OCI-LY3 (cell line): ENCODE results near the gene SLC24A4.

Experiments
- CTCF ChIP-seq: fragments of 200-600, 300-600 bp; sonication (generic); IDR thresholded peaks from 2 replicates; pipeline ENCODE4 v1.5.1; 2014; ENCODE audit warnings: antibody characterized with exemption, low read length, low read depth
- EZH2phosphoT487 ChIP-seq: fragments of 200-600 bp; shearing (Covaris generic); IDR thresholded peaks from 2 replicates; pipeline ENCODE4 v1.6.1; 2018; ENCODE audit warnings: antibody characterized with exemption, mixed run types, low read depth

DNA sequence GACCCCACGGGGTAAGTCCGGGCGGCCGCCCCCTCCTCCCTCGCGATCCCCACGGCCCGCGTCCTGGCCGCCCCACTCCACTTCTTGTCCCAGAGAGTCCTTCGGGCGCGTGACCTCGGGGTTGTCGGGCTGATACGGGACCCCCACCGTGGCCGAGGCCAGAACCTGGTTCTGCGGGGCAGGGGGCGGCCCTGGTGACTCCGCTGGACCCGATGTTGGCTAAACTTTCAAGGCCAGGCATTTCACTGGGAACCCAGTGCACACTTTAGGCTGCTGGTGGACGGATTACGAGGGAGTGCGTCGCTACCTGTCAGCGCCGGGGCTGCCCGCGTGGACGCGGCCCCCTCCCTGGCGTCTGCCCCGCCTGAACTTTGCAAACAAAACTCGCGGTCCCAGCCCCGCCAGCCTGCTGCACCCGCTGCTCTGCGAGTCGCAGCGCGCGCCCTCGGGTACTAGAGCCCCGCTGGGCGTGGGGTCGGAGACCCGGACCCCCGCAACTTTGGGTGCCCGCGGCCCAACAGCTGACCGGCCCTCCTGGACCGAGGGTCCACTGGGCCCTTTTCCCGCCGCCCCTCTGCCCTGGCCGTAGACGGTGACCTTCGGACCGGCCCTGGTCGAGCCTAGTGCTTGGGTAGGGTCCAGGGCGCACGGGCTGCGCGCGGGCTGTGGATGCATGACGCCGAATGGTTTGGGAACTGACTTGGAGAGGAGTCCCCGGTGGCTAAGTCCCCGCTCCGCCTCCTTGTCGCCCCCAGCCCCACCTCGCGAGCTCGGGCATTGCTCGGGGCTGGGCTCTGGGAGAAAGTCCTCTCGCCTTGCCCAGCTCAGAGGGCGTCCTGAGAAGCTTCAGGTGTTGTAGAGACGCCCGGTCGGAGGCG is 191.2 kb downstream of the SLC24A4 start:
- TF ChIP-seq CTCF (no peak), EZH2phosphoT487 (no peak)
